Neutrophil (primary cell): ENCODE measurements around the gene NXNL1.
A peak's percentile ranks its signal among the peaks of the same experiment; 100 is the strongest.

ENCODE experiments used
- H3K27ac ChIP-seq: fragments of 200-600 bp; sonication (generic); 2 replicates; pipeline ENCODE4 v1.5.1; 2016; ENCODE audit warnings: mild to moderate bottlenecking, moderate library complexity
- H3K27me3 ChIP-seq: fragments of 200-600 bp; sonication (generic); 2 replicates; pipeline ENCODE4 v1.6.0; 2016; ENCODE audit warnings: mild to moderate bottlenecking
- H3K36me3 ChIP-seq: fragments of 200-600 bp; sonication (generic); 2 replicates; pipeline ENCODE4 v1.5.1; 2017
- H3K4me1 ChIP-seq, 2 experiments: fragments of 200-600 bp in 1 of 2; sonication (generic) in 1 of 2; 1 replicate in 1 of 2; 2 replicates in 1 of 2; pipeline versions ENCODE4 v1.5.1 to v1.6.1; 2013 to 2016; ENCODE audit warnings: low read depth in 1 of 2, low read length in 1 of 2, mild to moderate bottlenecking in 1 of 2, moderate library complexity in 1 of 2; ENCODE audit not compliant: control insufficient read depth in 1 of 2, insufficient read depth in 1 of 2
- H3K4me3 ChIP-seq, 2 experiments: fragments of 200-600 bp in 1 of 2; sonication (generic) in 1 of 2; 1 replicate in 1 of 2; 2 replicates in 1 of 2; pipeline ENCODE4 v1.5.1; 2013 to 2016; ENCODE audit warnings: low read depth in 1 of 2, low read length in 1 of 2, mild to moderate bottlenecking in 1 of 2, moderate library complexity in 1 of 2
- H3K9me3 ChIP-seq: fragments of 200-600 bp; sonication (generic); 2 replicates; pipeline ENCODE4 v1.5.1; 2016
- TF ChIP-seq, protein P1 (sequence below): fragments of 200-600 bp; sonication (generic); IDR thresholded peaks from 2 replicates; pipeline ENCODE4 v1.5.1; 2016; ENCODE audit warnings: antibody characterized with exemption

The NXNL1 gene

DNA sequence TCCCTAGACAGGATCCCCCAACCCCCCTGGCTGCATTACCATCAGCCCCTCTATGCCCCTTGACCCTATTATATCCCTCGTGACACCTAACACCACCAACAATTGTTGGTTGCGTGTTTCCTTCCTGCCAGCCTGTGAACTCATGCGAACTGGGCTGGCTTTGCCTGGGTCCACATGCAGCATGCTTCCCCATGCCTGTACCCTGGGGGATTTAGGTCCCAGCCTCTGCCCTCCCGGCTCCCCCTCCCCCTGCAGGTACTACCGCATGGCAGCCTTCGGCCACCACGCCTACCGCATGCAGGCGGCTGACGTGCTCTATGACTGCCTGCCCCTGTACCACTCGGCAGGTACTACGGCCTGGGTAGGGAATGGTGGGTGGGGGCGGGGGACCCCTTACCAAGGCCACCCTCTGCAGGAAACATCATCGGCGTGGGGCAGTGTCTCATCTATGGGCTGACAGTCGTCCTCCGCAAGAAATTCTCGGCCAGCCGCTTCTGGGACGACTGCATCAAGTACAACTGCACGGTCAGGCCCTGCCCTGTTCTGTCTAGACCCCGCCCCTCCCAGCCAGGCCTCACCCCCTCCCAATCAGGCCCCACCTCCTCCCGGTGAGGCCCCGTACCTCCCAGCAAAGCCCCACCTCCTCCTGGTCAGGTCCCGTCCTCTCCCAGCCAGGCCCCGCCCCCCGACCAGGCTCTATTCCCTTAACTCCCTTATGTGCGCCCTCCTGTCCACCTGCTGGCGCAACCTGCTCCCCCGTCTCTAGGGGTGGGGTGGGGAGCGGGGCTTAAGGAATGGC, 28.1 kb upstream of the NXNL1 start:
- Histone ChIP-seq H3K9me3 (no peaks in the 10 kb centered on the region), H3K4me1 (peaks cover 8 to 13% of the 10 kb centered on the region in 2 experiments), H3K27ac (no peak overlapping the region), H3K36me3 (no peaks in the 10 kb centered on the region), H3K27me3 (peaks cover 11% of the 10 kb centered on the region), H3K4me3 (peak overlapping the region in 1 of 2 experiments; percentile 36)
- TF ChIP-seq, protein P1, sequence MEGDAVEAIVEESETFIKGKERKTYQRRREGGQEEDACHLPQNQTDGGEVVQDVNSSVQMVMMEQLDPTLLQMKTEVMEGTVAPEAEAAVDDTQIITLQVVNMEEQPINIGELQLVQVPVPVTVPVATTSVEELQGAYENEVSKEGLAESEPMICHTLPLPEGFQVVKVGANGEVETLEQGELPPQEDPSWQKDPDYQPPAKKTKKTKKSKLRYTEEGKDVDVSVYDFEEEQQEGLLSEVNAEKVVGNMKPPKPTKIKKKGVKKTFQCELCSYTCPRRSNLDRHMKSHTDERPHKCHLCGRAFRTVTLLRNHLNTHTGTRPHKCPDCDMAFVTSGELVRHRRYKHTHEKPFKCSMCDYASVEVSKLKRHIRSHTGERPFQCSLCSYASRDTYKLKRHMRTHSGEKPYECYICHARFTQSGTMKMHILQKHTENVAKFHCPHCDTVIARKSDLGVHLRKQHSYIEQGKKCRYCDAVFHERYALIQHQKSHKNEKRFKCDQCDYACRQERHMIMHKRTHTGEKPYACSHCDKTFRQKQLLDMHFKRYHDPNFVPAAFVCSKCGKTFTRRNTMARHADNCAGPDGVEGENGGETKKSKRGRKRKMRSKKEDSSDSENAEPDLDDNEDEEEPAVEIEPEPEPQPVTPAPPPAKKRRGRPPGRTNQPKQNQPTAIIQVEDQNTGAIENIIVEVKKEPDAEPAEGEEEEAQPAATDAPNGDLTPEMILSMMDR: no peak

GRCh38 chr19:17487284-17488121, 26.8 kb upstream of the NXNL1 start:
- no peaks in the 10 kb centered on the region for H3K9me3 ChIP-seq
- no peak overlapping the region for H3K27ac ChIP-seq
- H3K36me3 ChIP-seq: no peaks in the 10 kb centered on the region
- TF ChIP-seq, protein P1: no peak
- H3K27me3 ChIP-seq: peaks cover 11% of the 10 kb centered on the region
- H3K4me1 ChIP-seq: peaks cover 8 to 13% of the 10 kb centered on the region in 2 experiments
- no peak overlapping the region for H3K4me3 ChIP-seq

GRCh38 chr19:17486545-17487240, 26.0 kb upstream of the NXNL1 start:
- no peak overlapping the region for H3K27ac ChIP-seq
- H3K27me3 ChIP-seq: peaks cover 11% of the 10 kb centered on the region
- H3K4me1 ChIP-seq: peaks cover 8 to 13% of the 10 kb centered on the region in 2 experiments
- TF ChIP-seq, protein P1: no peak
- H3K4me3 ChIP-seq: no peak overlapping the region
- no peaks in the 10 kb centered on the region for H3K9me3 ChIP-seq
- no peaks in the 10 kb centered on the region for H3K36me3 ChIP-seq

DNA sequence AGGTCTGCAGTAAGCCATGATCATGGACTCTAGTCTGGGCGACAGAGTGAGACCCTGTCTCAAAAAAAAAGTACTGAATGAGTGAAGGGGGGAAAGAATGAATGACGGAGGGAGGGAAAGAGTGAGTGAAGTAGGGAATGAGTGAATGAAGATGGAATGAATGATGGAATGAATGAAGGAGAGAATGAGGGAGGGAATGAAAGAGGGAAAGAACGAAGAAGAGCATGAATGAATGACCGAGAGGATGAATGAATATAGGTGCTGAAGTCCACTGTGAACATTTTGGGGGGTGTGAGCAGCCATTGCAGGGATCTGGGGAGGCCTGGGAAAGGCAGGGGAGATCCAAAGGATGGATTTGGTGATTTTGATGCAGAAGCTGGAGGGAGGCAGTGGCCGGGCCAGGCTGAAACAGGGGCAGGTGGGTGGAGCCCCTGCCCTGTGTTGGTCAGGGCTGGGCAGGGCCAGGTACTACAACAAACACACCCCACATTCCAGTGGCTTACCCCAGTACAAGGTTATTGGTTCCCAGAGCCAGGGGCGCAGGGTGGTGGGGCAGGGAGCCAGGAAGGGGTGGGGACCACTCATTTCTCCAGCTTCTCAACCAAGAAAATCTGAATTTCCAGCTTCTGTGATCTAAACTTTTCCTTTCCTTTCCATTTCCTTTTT, 23.9 kb upstream of the NXNL1 start:
- Histone ChIP-seq H3K9me3 (no peaks in the 10 kb centered on the region), H3K27ac (no peak overlapping the region), H3K4me3 (no peak overlapping the region), H3K27me3 (peaks cover 11% of the 10 kb centered on the region), H3K4me1 (peaks cover 8 to 13% of the 10 kb centered on the region in 2 experiments), H3K36me3 (no peaks in the 10 kb centered on the region)
- TF ChIP-seq, protein P1: no peak

GRCh38 chr19:17483605-17484002, 22.9 kb upstream of the NXNL1 start:
- H3K27ac ChIP-seq: no peak overlapping the region
- peaks cover 5% of the 10 kb centered on the region in 2 experiments for H3K4me1 ChIP-seq

More at GRCh38 chr19:17483605-17484002, 22.9 kb upstream of the NXNL1 start:
- H3K36me3 ChIP-seq: no peaks in the 10 kb centered on the region
- TF ChIP-seq, protein P1: no peak
- H3K4me3 ChIP-seq: no peak overlapping the region
- H3K9me3 ChIP-seq: no peaks in the 10 kb centered on the region
- peaks cover 6% of the 10 kb centered on the region for H3K27me3 ChIP-seq
